ENCODE measurements around the gene CEP83.

DNA sequence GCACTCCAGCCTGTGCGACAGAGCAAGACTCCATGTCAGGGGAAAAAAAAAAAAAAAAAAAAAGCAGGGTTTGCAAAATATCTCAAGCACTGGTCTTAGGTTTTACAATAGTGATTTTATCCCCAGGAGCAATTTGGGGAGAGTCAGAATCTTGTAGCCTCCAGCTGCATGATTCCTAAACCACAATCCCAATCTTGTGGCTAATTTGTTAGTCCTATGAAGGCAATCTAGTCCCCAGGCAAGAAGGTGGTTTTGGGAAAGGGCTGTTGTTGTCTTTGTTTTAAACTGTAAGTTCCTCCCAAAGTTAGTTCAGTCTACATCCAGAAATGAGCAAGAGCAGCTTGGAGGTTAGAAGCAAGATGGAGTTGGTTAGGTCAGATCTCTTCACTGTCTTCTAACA lies 175.6 kb downstream of the CEP83 start:
- TF ChIP-seq, protein P1, sequence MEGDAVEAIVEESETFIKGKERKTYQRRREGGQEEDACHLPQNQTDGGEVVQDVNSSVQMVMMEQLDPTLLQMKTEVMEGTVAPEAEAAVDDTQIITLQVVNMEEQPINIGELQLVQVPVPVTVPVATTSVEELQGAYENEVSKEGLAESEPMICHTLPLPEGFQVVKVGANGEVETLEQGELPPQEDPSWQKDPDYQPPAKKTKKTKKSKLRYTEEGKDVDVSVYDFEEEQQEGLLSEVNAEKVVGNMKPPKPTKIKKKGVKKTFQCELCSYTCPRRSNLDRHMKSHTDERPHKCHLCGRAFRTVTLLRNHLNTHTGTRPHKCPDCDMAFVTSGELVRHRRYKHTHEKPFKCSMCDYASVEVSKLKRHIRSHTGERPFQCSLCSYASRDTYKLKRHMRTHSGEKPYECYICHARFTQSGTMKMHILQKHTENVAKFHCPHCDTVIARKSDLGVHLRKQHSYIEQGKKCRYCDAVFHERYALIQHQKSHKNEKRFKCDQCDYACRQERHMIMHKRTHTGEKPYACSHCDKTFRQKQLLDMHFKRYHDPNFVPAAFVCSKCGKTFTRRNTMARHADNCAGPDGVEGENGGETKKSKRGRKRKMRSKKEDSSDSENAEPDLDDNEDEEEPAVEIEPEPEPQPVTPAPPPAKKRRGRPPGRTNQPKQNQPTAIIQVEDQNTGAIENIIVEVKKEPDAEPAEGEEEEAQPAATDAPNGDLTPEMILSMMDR (IDR thresholded peaks at IDR 0.05), result no peak
- TF ChIP-seq EP300 (IDR thresholded peaks at IDR 0.05), result no peak
